ENCODE measurements around the gene ROBO1.

Gene ROBO1

DNA sequence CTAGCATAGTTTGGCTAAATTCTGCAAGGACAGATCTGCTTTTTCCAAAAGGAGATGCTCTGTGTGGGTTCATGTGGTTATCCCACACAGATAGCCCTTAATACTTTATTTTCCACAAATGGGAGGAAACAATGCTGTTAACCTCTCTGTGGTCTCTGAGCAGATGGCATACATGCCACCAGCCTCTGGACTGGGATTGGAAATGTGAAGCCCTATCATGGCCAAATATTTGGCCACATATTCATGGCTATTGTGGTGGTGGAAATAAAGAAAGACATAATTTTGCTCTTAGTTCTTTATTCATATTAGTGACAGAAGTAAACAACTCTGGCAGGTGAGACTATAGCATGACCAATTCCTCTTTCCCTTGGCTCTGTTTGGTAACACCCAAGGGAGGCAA lies 726.2 kb downstream of the ROBO1 start:
- DNase-seq, result no peak

DNA sequence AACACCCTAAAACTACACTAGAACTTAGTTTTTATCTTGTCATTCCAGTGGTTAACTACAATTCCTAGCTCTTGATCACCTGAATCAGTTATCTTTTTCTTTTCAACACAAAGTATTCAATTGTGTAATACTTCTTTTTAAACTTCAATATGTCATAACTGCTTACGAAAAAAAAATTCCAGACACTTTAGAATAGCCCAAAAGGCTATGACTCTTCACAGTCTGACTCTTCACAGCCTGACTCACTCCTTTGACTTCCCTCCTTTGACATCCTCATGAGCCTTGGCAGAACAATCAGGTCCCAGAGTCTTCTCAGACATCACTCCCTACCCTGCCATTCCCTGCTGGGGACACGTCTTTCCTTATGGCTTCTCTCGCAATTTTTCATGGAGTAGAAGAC lies 727.1 kb downstream of the ROBO1 start:
- DNase-seq, result no peak

DNA sequence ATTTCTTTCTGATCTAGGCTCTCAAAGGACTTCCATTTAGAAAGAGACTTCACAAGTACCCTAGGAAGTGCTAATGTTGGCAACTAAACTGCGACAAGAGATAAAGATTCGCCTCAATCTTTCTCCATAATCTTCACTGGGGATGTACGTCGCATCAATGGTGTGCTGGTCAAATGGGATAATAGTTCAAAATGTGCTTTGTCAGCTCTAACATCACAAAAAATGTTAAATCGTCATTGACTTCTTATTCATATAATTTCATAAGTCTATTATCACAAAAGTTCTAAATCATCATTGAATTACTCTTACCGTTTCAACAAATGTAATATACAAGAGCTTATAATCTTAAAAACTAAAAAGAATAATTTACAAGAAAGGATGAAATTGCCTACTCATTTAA lies 727.7 kb downstream of the ROBO1 start:
- DNase-seq, result no peak

DNA sequence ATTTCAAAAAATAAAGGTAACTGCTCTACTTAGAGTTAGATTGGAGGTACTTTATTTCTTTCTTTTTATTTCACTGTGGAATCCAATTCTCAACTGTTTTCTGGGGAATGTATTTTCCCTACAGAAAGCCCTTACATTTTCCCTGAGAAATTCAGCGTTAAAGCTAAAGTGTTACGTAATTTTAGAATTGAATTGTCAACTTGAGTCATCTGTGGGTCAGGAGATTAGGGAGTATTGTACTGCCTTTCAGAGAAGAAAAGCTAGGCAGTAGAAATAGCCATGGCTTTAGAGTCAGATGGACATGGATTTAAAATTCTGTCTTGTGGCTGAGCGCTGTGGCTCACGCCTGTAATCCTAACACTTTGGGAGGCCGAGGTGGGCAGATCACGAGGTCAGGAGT lies 728.6 kb downstream of the ROBO1 start:
- no peak for DNase-seq

DNA sequence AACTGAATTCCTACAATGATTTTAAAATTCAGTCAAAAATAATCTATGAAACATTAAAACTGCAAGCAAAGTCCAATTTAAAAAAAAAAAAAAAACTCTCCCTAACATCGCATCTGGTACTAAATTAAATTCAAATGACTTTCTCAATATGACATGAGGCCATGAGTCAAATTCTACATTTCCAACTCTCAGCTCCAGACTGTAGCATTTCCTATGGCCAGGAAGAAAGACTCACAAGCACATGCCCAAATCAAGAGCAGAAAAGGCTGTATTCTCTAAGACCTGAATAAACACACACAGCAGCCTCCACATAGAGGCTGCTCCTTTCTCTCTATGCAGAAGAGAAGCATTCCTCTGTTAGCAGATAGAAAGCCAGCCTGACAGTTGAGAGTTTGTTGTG lies 729.2 kb downstream of the ROBO1 start:
- no peak for DNase-seq

DNA sequence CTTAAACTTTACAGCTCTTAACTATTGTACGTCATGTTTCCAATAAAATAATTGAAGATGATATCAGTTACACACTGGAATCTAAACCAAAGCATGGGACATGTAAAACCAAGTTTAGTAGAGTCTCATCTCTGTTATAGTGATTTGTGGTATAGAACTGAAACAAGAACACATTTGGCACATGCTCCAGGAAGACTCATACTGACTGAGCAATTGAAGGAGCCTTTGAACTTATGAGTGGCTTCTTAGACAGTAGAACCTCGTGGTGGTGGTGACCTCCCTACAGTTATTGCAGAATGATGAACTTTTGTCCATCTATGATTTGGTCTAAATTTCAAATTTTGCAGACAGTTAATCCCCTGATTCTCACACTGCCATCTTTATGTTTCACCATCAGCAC lies 729.7 kb downstream of the ROBO1 start:
- DNase-seq, result no peak

DNA sequence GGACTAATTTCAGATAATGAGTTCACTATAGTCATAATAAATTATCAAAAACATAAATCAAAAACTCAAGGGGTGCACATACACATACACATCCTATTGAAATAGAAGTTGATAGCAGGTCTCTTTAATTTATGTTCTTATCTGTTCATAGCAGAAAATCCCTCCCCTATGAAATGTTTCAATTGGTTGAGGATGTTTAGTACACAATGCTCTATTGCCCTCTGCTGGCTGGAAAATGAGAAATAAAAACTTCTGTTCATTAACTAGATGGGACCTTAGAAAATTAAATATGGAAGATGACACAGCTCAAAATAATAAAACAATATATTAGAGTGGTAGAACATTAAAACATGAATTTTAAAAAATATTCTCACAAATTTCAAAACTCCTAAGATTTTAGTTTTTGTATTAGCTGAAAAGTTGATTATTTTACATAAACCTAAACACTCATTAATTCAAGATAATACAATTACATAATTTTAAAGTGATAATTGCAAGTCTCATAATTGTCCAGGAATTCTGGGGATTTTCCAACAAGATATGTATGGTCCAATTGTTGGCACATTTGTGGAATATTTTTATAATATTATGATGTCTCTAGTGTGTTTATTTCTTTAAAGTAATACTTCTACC lies 735.0 kb downstream of the ROBO1 start:
- DNase-seq, result no peak

DNA sequence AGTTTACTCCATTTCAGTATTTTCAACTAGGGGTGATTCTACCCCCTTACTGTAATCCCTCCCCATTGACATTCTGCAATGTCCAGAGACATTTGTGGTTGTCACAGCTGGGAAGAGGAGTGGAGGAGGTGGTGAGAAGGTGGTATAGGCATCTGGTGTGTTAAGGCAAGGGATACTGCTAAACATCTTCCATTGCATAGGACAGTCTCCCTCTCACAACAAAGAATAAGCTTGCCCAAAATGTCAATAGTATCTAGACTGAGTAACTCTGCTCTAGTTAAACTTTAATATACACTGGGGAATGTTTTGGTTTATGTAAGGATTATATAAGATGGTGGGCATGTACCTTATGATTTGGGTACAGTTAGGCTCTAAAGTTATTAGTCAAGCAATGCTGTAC lies 737.6 kb downstream of the ROBO1 start:
- no peak for DNase-seq

DNA sequence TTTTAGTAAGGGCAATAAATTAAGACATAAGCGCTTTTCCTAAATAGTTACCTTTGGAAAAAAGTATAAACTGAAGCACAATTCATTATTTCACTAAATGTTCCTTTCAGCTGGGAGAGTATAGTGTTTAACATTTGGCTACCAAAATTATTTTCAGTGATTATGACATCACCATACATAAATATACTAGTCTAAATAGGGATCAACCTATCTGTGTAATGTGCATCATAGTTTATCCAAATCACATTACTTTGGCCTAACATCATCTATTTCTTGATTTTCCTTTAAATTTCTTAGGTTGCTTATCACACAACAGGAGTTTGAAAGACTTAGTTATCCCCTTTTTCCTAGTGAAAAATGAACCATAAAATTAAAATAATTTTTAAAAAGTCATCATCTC lies 738.9 kb downstream of the ROBO1 start:
- no peak for DNase-seq

DNA sequence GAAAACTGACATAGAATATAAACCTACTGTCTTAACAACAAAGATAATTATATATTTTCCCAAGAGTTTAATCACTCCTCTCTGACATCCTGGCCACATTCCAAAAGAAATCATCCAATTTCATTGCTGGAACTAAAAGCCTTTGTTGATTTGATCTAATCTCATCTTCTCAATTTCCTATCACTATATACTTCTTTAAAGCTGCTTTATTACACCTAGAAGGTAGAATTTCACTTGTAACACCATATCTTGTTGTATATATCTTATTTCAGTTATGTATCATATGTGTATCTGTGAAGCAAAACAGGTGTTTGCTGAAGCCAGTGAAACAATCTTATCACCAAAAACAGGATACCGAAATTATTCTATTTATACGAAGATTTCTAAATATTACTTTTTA lies 740.2 kb downstream of the ROBO1 start:
- DNase-seq, result no peak

DNA sequence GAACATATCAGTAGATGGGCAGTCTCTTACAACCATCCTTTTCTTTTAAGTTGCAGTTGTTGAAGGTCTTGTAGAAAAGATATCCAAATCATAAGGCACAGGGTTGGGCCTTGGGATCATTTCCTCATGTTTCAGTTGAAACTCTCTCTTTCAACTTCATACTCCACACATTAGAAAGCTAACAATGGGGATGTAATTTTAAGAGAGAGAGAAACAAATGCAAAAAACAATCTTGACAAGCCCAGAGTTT lies 747.9 kb downstream of the ROBO1 start:
- no peak for DNase-seq

DNA sequence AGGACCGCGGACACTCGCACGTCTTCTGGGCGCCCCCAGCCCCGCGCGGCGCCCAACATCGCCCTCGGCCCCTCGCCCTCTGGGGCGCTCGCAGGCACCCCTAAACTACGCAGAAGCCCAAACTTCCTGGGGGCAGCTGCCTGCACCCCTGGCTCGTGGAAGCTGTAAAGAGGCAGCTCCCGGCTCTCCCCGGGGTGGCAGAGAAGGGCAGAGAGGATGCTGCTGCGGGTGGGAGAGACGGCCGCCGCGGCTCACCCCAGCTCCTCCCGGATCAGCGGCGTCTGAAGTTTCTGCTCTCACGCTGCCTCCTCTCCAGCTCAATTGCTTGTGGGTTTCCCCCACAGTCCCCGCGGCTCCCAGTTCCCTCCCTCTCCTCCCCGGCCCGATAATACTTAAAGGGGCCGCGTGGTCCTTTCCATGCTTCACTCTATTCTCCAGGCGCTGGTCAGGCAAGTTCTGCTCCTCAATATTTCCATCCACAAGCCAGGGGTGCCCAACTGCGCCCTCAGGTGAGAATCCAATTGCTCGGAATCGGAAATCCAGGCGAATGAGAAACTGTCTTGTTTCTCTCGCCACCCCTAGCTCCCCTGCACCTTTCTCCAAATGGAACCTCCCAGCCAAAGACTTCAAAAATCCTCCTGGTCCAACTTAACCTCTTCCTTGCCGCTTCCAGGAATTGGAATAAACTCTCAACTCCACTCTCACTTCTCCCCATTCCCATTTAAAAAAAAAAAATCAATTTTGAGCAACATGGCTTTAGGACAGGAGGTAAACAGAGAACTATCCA lies 748.5 kb downstream of the ROBO1 start:
- no peak for DNase-seq

DNA sequence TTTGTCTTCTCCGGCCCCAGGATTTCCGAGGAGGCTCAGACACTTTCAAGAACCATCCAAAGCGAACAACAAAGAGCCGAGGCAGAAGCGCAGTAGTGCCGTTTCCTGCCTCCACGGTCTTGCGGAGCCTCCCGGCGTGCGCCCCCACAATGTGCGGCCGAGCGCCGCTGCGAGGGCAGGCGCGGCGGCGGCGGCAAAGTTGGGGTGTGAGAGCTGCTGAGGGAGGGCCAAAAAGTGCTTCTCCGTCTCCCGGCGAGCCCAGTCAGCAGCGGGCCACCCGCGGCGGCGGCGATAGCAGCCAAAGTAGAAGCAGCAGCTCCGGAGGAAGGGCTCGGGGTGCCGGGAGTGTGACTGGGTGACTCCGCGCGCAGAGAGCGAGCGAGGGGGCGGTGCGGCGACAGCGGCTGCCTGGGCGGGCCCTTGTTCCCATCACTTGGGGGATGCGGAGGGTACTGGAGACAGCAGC lies 749.1 kb downstream of the ROBO1 start:
- DNase-seq, result no peak

DNA sequence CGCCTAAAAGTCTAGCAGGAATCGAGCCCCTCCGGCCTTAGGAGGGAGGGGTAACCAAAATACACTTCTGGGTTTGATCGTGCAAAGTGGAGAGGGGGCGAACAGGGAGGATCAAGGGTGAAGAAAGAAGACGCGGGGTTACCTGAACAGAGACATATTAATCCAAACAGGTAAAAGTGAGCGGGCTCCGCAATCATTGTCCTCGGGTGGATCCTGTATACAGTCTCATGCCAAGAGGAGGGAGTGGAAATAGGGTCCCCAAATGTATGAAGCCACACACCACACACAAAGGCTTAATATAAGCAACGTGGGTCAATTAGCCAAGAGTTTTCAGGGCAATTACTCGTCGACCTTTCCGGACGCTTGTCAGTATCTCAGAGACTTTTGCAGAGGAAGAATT lies 749.5 kb downstream of the ROBO1 start:
- no peak for DNase-seq

DNA sequence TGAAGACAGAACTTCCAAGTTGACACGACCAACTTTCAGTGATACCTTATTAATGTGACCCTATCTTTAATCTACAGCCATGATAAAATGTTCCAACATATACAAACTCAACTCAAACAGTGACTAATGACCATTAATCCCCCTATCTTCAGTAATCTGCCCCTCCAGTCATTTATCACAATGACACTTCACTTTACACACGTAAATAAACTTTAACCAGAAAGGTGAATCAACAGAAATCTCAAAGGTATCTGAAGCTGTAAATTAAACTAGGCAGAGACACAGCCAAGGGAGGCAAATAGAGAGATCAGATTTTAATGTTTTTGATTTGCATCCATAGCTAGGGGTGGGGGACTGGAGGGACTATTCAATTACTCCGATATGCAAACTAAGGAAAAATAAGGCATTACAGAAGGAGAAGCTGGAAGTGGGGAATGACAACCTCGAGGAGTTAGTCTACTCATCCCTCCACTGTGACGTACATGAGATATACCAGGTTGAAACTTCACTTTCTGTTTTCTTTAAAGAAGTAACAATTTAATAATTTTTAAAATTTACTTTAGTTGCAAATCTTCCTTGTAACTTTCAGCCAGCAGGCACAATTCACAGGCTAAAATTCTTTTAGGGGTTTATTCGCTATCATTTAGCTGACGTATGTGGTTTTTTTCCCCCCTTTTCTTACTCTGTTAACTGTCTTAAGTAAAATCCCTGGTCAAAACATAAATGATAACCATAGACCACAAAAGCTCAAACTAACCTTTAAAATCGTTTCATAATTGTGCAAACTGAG lies 751.0 kb downstream of the ROBO1 start:
- DNase-seq, result no peak

DNA sequence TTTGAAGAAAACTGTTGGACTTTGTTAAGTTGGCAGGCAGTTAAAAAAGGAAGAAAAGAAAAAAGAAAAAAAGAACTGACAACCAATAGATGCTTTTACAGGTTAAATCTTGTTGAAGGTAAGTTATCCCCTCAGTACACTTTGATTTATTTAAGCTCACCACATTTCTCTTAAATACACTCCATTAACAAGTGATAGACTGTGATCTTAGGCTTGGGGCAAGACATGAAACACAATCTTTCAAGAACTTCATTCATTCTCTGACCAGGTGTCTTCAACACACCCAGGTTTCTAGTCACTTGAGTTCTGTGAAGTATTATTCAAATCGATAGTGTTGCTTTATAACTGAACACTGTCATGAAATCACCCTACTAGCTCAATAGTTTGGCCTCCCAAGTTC lies 751.9 kb downstream of the ROBO1 start:
- no peak for DNase-seq

DNA sequence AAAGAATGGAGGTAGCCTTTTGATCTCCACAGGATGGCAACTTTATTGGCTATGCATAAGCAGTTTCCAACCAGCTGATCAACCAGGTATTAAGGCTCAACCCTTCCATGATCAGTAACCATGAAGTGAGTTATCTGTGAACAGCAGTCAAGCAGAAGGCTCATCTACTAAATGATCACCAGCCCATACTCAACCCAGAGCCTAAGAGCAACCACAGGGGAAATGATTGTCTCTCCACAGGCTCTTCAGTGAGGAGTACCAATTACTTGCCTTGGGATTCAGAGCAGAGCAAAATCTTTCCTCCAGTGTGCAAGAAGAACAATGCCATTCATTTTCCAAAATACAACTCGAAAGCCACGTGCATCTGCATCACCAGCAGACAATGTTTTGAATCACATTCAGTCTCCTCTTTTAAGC lies 754.8 kb downstream of the ROBO1 start:
- DNase-seq, result no peak

DNA sequence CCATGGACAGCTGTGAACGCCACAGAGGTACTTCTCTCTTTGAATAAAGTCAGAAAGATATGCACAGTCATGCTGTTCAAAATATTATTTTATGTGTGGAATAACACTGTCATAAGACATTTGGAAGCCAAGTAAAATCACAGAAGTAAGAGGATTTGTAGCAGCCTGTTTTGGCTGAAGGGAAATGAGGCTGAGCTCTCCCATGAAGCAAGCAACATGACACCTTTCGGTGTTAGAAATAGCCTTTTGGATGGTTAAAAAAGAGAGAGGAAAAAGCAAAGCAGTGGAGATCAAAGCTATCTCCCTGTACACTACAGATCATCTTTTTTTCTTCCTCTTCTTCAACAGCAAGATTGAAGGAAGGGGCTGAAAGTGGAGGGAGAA lies 755.3 kb downstream of the ROBO1 start:
- DNase-seq, result no peak

DNA sequence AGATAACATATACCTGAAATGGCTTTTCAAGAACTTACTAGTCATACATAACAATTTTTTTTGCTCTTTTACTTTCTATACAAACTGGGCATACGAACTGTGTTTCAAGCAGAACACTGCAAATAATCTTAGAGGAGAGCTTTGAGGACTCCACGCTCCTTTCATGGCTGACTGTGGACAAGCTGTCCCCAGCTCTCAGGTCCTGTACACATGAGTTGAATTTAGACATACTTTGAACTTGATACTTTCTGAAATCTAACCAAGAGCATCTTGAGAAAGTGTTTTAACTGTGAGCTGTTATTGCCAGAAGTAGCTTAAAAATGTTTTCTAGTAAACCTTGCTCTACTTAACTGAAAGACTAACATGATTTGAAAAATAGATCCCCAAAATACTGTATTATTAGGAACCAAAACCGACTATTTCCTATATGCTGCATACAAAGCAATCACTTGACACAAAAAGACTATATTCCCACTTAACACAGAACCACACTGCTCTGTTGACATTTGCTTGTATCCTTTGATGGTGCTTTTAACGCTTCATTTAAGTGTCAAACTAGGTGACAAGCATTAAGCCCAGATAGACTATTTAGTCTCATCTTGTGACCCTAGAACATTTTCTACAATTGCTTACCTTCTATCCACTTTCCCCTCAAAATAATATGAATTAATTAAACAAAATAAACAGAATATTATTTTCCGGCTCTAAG lies 755.8 kb downstream of the ROBO1 start:
- no peak for DNase-seq

DNA sequence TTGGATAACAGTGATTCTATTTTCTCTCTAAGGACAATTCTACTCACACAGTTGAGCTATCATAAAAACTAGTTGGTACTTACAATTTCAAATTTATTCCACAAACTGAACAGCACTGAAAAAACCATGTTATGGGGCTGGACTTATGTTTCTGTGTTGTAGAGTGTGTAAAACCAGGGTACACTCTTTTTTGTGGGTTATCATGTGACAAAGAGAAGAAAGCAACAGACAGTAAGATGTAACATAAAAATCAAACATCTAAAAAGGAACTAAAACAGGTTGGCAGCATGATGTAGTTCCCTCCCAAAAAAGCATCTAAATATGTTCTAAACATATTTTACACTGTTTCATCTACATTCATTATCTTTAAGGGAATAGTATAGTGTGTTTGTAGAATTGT lies 757.9 kb downstream of the ROBO1 start:
- no peak for DNase-seq

DNA sequence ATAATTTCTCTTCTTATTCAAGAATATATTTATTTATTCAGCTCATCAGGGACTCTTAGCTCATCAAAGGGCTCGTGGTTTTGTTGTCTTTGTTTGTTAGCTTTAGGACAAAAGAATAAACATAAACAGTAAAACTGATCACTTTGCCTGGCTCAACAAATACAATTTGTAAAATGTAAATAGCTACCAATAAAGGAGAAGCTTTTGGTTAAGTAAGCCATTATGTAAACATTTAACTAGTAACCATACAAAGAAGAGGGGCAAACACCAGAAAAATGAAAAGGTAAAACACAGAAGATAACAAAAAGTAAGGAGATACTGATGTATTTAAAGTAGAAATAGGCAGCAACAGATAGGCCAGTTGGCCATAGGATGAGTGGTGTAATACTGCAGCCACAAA lies 761.7 kb downstream of the ROBO1 start:
- no peak for DNase-seq

DNA sequence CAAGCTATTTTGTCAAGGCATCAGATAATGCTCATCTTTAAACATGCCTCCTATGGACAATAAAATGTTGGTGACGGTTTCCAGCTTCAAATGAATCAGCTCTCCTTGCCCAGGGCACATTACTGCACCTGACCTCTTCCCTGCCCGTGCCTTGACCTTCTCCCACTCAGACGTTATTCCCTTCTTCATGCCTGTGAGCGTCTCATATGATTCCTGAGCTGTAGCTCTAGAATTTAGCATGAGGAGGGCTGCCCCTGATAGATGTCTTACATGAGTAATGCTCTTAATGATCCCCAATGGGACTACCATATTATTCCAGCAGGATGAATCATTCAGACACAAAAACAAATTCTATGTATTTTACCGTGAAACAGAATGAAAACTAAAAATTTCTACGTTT lies 762.7 kb downstream of the ROBO1 start:
- DNase-seq, result no peak

DNA sequence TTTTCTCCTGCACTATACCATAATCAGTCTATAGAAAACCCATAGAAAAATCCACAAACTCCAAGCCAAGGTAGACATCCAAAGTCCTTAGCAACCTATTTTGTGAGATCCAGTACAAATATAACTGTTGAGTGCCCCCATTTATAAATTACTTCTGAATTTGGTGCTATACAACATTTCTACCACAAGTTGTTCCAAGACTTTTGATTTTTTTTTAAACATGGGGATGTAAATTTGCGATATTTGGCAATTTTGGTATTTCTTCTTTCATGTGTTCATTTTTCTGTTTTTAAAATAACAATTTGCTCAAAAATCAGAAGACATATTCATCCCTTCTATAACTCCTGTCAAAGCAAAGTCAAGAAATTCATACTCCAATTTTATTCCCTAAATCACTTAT lies 763.8 kb downstream of the ROBO1 start:
- DNase-seq, result no peak

All from T-helper 1 cell (primary cell).